Upper lobe of left lung (tissue), 4 donors: Measurements from ENCODE around the gene MKLN1.

Source experiments
- CTCF ChIP-seq, 6 experiments: fragments of 450-650 bp in 4 of 6; fragments of 200-600 bp in 2 of 6; sonication (generic) in 2 of 6; IDR thresholded peaks; one replicate each; pipeline ENCODE4 v1.5.1; 2016 to 2019; ENCODE audit warnings: antibody characterized with exemption in 6 of 6
- EP300 ChIP-seq, 4 donors: sonication (generic); formaldehyde crosslinking; IDR thresholded peaks; one replicate each; pipeline ENCODE4 v1.5.1; 2017; ENCODE audit warnings: antibody characterized with exemption in 4 of 4, control low read depth in 2 of 4
- POLR2A ChIP-seq, 4 donors: fragments of 450-650 bp; IDR thresholded peaks; one replicate each; pipeline ENCODE4 v1.5.1; 2016 to 2017; ENCODE audit warnings: antibody characterized with exemption in 4 of 4, mild to moderate bottlenecking in 2 of 4

GRCh38 chr7:131494182-131494581 is 166.5 kb downstream of the MKLN1 start:
- TF ChIP-seq EP300 (IDR thresholded peaks at IDR 0.05) (no peak), CTCF (IDR thresholded peaks at IDR 0.05) (no peak), POLR2A (IDR thresholded peaks at IDR 0.05) (no peak)
